ENCODE data around the gene MMAA. TPM values are rescaled to one million over a fixed set of nuclear protein-coding genes. Genes with fewer than 3 reads are reported as not detected.

The MMAA gene
- total RNA-seq, 1 donor from 2014 or later, result 5.5 TPM

DNA sequence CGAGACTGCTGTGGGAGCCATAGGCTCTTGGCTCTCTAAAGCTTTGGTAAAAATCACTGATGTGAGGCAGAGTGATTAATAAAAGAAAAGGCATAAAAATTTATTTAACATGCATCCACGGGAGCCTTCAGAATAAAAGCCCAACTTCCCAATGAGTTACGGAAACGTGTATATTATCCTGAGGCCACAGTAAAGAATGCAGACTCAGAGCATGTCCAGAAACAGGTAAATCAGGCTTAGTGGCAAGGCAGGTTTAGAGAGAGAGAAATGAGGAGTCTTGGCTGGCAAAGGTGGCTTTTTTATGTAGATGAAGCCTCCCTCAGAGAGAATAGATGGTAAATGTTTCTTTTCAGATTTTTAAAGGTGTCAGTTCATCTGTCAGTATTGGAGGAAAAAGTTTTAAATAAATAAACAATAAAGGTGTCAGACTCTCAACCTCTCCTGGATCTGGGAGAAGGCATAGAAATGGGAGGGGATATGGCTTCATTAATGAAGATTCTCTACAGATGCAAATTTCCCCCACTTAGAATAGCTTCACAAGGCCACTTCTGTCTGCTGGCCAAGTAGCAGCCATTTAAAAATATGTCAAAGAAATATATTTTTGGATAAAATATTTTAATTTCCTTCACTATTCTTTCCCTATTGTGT, 84.8 kb downstream of the MMAA start:
- DNase-seq (ENCODE audit: extremely low read depth, low read depth, low spot score), result no peak

DNA sequence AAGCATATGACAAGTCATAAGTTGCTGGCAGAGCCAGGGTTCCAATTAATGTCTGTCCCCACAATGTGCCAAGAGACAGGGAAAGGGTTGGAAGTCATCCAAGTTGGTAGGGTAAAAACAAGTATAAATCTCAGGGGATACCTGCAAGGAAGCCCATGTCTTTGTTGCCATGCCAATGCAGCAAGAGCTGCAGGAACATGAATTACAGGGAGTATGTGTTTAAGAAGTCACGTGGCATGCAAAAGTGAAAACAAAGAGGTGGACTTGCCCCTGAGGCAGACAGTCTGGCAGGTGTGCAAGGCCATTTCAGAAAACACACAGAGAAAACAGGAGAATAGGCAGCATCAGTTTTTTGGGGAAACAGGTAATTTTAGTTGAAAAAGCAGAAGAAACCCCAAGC, 90.2 kb downstream of the MMAA start:
- no peak for DNase-seq (ENCODE audit: extremely low read depth, low read depth, low spot score)

Other genes starting within 250 kb of the MMAA start
- gene SMAD1, start 137.5 kb upstream of the MMAA start, total RNA-seq, result 202 and 264 TPM in 2 replicates
- gene C4orf51, start 60.8 kb downstream of the MMAA start, total RNA-seq, result not detected in 2 replicates

Measured in glomerular endothelial cell (primary cell).